K562 treated with DMSO at 1 percent for 12 hours (cell line): ENCODE data around the gene BCAR1. TPM values are rescaled to one million over a fixed set of nuclear protein-coding genes. Genes with fewer than 3 reads are reported as not detected.

Experiments
- total RNA-seq: library from RNA; unstranded; fragments of 300-600 nt; gene quantifications from 2 replicates; pipeline ENCODE4 v1.2.3, GENCODE V29; 2022; ENCODE audit not compliant: insufficient read depth

BCAR1 gene, protein sequence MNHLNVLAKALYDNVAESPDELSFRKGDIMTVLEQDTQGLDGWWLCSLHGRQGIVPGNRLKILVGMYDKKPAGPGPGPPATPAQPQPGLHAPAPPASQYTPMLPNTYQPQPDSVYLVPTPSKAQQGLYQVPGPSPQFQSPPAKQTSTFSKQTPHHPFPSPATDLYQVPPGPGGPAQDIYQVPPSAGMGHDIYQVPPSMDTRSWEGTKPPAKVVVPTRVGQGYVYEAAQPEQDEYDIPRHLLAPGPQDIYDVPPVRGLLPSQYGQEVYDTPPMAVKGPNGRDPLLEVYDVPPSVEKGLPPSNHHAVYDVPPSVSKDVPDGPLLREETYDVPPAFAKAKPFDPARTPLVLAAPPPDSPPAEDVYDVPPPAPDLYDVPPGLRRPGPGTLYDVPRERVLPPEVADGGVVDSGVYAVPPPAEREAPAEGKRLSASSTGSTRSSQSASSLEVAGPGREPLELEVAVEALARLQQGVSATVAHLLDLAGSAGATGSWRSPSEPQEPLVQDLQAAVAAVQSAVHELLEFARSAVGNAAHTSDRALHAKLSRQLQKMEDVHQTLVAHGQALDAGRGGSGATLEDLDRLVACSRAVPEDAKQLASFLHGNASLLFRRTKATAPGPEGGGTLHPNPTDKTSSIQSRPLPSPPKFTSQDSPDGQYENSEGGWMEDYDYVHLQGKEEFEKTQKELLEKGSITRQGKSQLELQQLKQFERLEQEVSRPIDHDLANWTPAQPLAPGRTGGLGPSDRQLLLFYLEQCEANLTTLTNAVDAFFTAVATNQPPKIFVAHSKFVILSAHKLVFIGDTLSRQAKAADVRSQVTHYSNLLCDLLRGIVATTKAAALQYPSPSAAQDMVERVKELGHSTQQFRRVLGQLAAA
- total RNA-seq: 23.3 and 26.7 TPM in 2 replicates

DNA sequence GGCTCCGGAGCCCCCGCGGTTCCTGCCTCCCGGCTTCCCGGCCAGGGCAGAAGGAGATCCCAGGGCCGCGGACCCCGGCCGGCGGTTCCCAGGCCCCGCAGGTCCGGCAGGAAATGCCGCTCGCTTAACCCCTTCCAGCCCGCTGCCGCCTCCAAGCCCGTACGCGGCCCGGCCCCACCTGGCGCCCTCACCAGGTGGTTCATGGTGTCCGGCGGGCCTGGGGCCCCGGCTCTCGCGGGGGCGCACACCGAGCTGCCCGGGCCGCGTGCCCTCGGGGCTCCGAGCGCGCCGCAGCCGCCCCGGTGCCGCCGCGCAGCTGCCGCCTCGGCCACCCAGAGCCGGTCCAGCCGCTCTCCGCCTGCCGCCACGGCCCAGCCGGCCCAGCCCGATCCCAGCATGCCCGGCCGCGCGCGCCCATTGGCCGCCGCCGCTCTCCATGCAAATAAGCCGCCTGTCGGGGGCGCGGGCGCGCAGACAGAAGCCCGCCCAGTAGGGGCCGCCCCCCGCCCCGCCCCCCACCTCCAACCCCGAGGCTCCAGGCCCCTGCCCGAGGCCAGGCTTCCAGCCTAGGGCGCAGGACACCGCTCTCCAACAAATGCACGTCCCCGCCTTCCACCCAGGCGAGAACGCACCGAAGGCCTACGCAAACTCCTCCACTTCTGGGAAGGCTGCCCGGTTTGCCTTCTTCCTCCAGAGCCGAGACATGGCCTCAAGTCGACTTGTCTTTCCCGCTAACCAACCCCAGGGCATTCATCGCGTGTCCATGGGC is at the start of gene BCAR1:
Gene BCAR1 (minus strand): TSS at position 345 of the 769 bp plus-strand sequence. CDS start 142 bp downstream, at position 203.

DNA sequence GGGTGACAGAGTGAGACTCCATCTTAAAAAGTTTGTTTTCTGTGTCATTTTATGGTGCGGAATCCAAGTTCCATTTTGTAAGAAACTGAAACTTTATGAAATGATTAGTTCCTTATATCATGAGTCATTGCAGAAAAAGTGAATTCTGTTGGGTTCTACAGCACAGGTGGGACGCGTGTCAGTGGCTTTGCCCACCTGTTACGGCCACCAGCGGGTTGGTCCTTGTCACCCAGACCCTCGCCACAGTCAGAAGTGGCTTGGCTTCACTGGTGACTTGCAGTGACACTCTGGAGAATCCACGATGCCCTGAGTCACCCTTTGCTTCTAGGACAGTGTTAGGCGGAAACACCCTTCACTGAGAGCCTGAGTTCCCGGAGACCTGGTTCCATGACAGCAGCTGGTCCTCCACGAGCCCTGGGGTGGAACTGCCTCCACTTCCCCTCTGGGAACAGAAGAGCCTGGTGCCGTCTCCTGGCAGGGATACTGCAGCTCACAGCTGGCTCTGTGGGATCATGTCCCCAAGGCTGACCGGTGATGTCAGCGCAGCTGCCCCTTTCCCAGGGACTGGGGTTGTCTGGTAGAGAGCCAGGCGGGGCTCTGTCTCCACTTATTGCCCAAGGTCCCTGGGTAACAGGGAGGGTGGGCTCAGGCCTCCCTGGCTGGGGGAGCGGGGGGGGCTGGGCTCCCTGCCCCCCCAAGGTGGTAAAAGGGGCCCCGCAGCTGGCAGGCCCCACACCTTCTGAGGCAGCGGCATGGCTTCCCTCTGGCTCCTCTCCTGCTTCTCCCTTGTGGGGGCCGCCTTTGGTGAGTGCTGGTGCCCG is 33.0 kb downstream of the BCAR1 start, which contains the start of gene CTRB1:
Gene CTRB1 (plus strand): TSS at position 733 of the 821 bp plus-strand sequence. CDS start 20 bp downstream, at position 753.

DNA sequence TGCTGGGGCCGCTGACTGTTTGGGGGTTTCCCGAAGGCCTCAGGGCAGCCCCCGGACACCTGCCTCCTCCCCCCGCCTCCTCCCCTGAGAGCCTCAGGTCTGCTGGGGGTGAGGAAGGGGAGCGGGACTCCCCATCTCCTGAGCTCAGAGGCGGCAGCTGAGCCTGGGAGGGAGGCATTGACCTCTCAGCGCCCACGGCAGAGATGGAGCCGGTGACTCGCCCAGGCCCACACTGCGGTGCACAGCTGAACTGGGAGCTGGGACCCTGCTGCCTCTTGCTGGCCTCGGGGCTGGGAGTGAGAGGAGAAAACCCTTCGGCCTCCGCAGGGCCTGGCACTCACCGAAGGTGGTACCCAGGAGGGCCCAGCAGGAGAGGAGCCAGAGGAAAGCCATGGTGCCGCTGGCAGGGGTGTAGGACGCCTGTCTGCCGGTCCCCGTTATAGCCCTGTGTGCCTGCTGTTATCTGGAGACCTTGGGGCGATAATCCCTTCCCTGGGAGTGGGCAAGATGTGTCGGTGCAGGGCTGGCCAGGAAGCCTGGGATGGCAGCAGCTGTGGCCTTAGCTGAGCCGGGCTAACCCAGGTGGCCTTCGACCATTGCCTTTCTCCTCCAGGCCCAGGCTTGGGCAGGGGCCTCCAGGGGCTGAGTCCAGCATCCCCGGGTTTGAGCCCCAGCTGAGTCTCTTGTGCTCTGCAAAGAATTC is 44.5 kb downstream of the BCAR1 start, which contains the start of gene CTRB2:
Gene CTRB2 (minus strand): TSS at position 413 of the 703 bp plus-strand sequence. CDS start 20 bp downstream, at position 393.

Other genes with a start within 250 kb of the BCAR1 start
- 0.72 TPM in 1 of 2 replicates, not detected in the other for gene LDHD, start 134.8 kb downstream of the BCAR1 start, total RNA-seq
- 1.6 and 5.9 TPM in 2 replicates for gene ZFP1, start 103.1 kb downstream of the BCAR1 start, total RNA-seq
- not detected in 2 replicates for gene CTRB2, start 44.5 kb downstream of the BCAR1 start, total RNA-seq
- gene CTRB1, start 32.6 kb downstream of the BCAR1 start, total RNA-seq: not detected in 2 replicates
- 23.5 and 31.3 TPM in 2 replicates for gene CFDP1, start 181.9 kb upstream of the BCAR1 start, total RNA-seq
- gene TMEM170A, start 213.1 kb upstream of the BCAR1 start, total RNA-seq: 16.0 and 28.5 TPM in 2 replicates
- gene CHST6, start 243.8 kb upstream of the BCAR1 start, total RNA-seq: not detected in 2 replicates